GM12878 (cell line): Measurements from ENCODE around the gene GNGT2. TPM values are rescaled to one million over a fixed set of nuclear protein-coding genes. Genes with fewer than 3 reads are reported as not detected.

Experiments used
- CBFB ChIP-seq: IDR thresholded peaks from 2 replicates; pipeline ENCODE4 v1.6.1; 2016; ENCODE audit warnings: antibody characterized with exemption, low read depth
- HCFC1 ChIP-seq: fragments of 150-350 bp; IDR thresholded peaks from 2 replicates; pipeline ENCODE4 v1.6.1; 2014; ENCODE audit warnings: low read length
- KAT2A ChIP-seq: conservative IDR thresholded peaks from 2 replicates; pipeline ENCODE4 v1.6.1; 2011; ENCODE audit warnings: low read depth, low read length; ENCODE audit not compliant: control insufficient read depth
- MTA3 ChIP-seq: IDR thresholded peaks from 2 replicates; pipeline ENCODE4 v1.6.1; 2012; ENCODE audit warnings: low read length, inconsistent platforms, borderline replicate concordance
- MYC ChIP-seq: IDR thresholded peaks from 2 replicates; pipeline ENCODE4 v1.6.1; 2011; ENCODE audit warnings: mild to moderate bottlenecking, low read length, moderate library complexity, inconsistent platforms; ENCODE audit not compliant: insufficient read depth, insufficient replicate concordance, insufficient read length, severe bottlenecking
- NR2F1 ChIP-seq: fragments of 450-650 bp; conservative IDR thresholded peaks from 2 replicates; pipeline ENCODE4 v1.6.1; 2017; ENCODE audit warnings: mild to moderate bottlenecking
- PAX5 ChIP-seq: IDR thresholded peaks from 2 replicates; pipeline ENCODE4 v1.6.1; 2011; ENCODE audit warnings: low read depth, low read length, borderline replicate concordance
- RAD21 ChIP-seq: IDR thresholded peaks from 2 replicates; pipeline ENCODE4 v1.6.1; 2011; ENCODE audit warnings: mild to moderate bottlenecking, low read depth, low read length, moderate library complexity; ENCODE audit not compliant: insufficient read depth
- SMARCA5 ChIP-seq: fragments of 450-650 bp; IDR thresholded peaks from 2 replicates; pipeline ENCODE4 v1.6.1; 2017; ENCODE audit warnings: mild to moderate bottlenecking
- ZNF274 ChIP-seq: IDR thresholded peaks from one replicate; pipeline ENCODE4 v1.8.0; 2011; ENCODE audit not compliant: insufficient read length, insufficient read depth
- ZZZ3 ChIP-seq: IDR thresholded peaks from 2 replicates; pipeline ENCODE4 v1.6.1; 2011; ENCODE audit warnings: low read depth; ENCODE audit not compliant: control insufficient read depth, insufficient read length
- polyA plus RNA-seq, 11 experiments: library from polyadenylated mRNA; depleted of rRNA in 4 of 11; unstranded in 6 of 11; stranded (reverse) in 5 of 11; fragments of >200 nt; fragmentation: Nextera tagmentation in 4 of 11; fragmentation: Illumina TruSeq in 1 of 11; extraction: Ambion mirVana in 4 of 11; extraction: Trizol in 1 of 11; gene quantifications; 1 replicate in 1 of 11; 2 replicates in 10 of 11; pipeline versions ENCODE4 v1.2.1 to v1.2.3, GENCODE V29; 2011 to 2016; ENCODE audit warnings: inconsistent platforms in 2 of 11, missing spikeins in 2 of 11, low read depth in 1 of 11
- total RNA-seq, 4 experiments: library from RNA; depleted of rRNA in 3 of 4; stranded (reverse); fragments of >200 nt in 3 of 4; fragmentation: Illumina TruSeq in 1 of 4; extraction: Trizol in 1 of 4; gene quantifications; 2 replicates each; pipeline versions ENCODE4 v1.2.1 to v1.2.3, GENCODE V29; 2013 to 2021
- TF ChIP-seq, protein P1 (sequence below): fragments of 450-650 bp; IDR thresholded peaks from 2 replicates; pipeline ENCODE4 v1.6.1; 2017; ENCODE audit warnings: mild to moderate bottlenecking, low read depth, inconsistent platforms; ENCODE audit not compliant: poor library complexity, severe bottlenecking
- TF ChIP-seq, protein P2 (sequence below): fragments of 450-650 bp; IDR thresholded peaks from 2 replicates; pipeline ENCODE4 v1.6.1; 2016; ENCODE audit warnings: mild to moderate bottlenecking
- TF ChIP-seq, protein P3 (sequence below): IDR thresholded peaks from 2 replicates; pipeline ENCODE4 v1.6.1; 2012; ENCODE audit warnings: improper control_type of control experiment, low read depth, low read length; ENCODE audit not compliant: insufficient replicate concordance
- TF ChIP-seq, protein P4 (sequence below): fragments of 450-650 bp; IDR thresholded peaks from 2 replicates; pipeline ENCODE4 v1.6.1; 2016; ENCODE audit warnings: mild to moderate bottlenecking, moderate library complexity, borderline replicate concordance

Gene GNGT2
- total and polyA plus RNA-seq, 10 of the 15 experiments (the other 5 are each of a cell fraction or from before 2014, with no cell fraction given), result 15.3 to 60.4 (median 32.0) TPM

DNA sequence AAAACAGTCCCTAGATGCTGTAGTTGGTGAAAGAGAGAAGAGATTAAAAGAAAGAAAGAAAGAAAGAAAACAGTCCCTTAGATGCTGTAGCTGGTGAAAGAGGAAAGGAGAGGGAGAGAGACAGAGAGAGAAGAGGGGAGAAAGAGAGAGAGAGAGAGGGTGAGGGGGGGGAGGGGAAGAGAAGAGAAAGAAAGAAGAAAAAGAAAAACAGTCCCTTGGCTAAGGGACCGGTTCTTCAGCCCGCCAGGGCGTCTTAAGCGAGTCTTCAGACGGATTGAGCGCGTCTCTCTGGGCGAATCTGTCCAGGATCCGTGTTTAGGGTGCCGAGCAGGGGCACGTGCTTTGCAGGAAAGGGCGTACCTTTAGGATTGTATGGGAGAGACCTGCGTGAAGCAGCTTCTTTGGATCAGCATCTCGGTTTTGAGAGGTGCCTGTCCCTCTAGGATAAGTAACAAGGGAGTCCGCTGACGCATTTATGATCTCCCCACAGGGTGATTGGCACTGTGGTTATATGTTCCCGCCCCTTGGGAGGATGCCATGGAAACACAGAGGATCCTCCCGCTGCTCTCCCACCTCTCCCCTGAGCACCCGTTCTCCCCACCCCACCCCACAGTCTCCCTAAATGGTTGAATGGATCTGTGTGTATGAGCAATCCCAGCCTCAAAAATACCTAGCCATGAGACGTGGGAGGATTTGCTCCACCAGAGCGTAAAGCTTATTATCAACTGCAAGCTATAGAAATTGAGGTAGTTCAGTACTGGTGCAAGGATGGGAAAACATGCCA lies 16.7 kb downstream of the GNGT2 start (continued):
- TF ChIP-seq, protein P1, sequence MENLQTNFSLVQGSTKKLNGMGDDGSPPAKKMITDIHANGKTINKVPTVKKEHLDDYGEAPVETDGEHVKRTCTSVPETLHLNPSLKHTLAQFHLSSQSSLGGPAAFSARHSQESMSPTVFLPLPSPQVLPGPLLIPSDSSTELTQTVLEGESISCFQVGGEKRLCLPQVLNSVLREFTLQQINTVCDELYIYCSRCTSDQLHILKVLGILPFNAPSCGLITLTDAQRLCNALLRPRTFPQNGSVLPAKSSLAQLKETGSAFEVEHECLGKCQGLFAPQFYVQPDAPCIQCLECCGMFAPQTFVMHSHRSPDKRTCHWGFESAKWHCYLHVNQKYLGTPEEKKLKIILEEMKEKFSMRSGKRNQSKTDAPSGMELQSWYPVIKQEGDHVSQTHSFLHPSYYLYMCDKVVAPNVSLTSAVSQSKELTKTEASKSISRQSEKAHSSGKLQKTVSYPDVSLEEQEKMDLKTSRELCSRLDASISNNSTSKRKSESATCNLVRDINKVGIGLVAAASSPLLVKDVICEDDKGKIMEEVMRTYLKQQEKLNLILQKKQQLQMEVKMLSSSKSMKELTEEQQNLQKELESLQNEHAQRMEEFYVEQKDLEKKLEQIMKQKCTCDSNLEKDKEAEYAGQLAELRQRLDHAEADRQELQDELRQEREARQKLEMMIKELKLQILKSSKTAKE, result peak; percentile 66
- TF ChIP-seq, protein P2, sequence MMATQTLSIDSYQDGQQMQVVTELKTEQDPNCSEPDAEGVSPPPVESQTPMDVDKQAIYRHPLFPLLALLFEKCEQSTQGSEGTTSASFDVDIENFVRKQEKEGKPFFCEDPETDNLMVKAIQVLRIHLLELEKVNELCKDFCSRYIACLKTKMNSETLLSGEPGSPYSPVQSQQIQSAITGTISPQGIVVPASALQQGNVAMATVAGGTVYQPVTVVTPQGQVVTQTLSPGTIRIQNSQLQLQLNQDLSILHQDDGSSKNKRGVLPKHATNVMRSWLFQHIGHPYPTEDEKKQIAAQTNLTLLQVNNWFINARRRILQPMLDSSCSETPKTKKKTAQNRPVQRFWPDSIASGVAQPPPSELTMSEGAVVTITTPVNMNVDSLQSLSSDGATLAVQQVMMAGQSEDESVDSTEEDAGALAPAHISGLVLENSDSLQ, result peak; percentile 97
- TF ChIP-seq ZNF274 (no peak), CBFB (peak; percentile 67; the same call in 1 of the 2 replicates), ZZZ3 (no peak), MYC (no peak), KAT2A (no peak), HCFC1 (no peak), MTA3 (peak; percentile 71; the same call in 1 of the 2 replicates), RAD21 (no peak), SMARCA5 (0 out of 2 replicates have a peak, but pooled peaks have one; percentile 29), NR2F1 (0 out of 2 replicates have a peak, but pooled peaks have one; percentile 14), PAX5 (peak; percentile 99)
- TF ChIP-seq, protein P3, sequence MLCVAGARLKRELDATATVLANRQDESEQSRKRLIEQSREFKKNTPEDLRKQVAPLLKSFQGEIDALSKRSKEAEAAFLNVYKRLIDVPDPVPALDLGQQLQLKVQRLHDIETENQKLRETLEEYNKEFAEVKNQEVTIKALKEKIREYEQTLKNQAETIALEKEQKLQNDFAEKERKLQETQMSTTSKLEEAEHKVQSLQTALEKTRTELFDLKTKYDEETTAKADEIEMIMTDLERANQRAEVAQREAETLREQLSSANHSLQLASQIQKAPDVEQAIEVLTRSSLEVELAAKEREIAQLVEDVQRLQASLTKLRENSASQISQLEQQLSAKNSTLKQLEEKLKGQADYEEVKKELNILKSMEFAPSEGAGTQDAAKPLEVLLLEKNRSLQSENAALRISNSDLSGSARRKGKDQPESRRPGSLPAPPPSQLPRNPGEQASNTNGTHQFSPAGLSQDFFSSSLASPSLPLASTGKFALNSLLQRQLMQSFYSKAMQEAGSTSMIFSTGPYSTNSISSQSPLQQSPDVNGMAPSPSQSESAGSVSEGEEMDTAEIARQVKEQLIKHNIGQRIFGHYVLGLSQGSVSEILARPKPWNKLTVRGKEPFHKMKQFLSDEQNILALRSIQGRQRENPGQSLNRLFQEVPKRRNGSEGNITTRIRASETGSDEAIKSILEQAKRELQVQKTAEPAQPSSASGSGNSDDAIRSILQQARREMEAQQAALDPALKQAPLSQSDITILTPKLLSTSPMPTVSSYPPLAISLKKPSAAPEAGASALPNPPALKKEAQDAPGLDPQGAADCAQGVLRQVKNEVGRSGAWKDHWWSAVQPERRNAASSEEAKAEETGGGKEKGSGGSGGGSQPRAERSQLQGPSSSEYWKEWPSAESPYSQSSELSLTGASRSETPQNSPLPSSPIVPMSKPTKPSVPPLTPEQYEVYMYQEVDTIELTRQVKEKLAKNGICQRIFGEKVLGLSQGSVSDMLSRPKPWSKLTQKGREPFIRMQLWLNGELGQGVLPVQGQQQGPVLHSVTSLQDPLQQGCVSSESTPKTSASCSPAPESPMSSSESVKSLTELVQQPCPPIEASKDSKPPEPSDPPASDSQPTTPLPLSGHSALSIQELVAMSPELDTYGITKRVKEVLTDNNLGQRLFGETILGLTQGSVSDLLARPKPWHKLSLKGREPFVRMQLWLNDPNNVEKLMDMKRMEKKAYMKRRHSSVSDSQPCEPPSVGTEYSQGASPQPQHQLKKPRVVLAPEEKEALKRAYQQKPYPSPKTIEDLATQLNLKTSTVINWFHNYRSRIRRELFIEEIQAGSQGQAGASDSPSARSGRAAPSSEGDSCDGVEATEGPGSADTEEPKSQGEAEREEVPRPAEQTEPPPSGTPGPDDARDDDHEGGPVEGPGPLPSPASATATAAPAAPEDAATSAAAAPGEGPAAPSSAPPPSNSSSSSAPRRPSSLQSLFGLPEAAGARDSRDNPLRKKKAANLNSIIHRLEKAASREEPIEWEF, result no peak
- TF ChIP-seq, protein P4, sequence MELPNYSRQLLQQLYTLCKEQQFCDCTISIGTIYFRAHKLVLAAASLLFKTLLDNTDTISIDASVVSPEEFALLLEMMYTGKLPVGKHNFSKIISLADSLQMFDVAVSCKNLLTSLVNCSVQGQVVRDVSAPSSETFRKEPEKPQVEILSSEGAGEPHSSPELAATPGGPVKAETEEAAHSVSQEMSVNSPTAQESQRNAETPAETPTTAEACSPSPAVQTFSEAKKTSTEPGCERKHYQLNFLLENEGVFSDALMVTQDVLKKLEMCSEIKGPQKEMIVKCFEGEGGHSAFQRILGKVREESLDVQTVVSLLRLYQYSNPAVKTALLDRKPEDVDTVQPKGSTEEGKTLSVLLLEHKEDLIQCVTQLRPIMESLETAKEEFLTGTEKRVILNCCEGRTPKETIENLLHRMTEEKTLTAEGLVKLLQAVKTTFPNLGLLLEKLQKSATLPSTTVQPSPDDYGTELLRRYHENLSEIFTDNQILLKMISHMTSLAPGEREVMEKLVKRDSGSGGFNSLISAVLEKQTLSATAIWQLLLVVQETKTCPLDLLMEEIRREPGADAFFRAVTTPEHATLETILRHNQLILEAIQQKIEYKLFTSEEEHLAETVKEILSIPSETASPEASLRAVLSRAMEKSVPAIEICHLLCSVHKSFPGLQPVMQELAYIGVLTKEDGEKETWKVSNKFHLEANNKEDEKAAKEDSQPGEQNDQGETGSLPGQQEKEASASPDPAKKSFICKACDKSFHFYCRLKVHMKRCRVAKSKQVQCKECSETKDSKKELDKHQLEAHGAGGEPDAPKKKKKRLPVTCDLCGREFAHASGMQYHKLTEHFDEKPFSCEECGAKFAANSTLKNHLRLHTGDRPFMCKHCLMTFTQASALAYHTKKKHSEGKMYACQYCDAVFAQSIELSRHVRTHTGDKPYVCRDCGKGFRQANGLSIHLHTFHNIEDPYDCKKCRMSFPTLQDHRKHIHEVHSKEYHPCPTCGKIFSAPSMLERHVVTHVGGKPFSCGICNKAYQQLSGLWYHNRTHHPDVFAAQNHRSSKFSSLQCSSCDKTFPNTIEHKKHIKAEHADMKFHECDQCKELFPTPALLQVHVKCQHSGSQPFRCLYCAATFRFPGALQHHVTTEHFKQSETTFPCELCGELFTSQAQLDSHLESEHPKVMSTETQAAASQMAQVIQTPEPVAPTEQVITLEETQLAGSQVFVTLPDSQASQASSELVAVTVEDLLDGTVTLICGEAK, result peak; percentile 45; the same call in 1 of the 2 replicates
